OCI-LY1 (cell line): ENCODE data around the gene CARS1.

Experiments
- EZH2 ChIP-seq: fragments of 200-600 bp; sonication (generic), shearing (Covaris generic); IDR thresholded peaks from 2 replicates; pipeline ENCODE4 v1.8.0; 2017; ENCODE audit warnings: borderline replicate concordance, mixed run types, mild to moderate bottlenecking, antibody characterized with exemption, low read length, moderate library complexity, mixed read lengths
- TF ChIP-seq, protein P1 (sequence below): fragments of 200-600 bp; sonication (generic), shearing (Covaris generic); IDR thresholded peaks from 2 replicates; pipeline ENCODE4 v1.5.1; 2017; ENCODE audit warnings: mild to moderate bottlenecking, antibody characterized with exemption, low read length, moderate library complexity, mixed read lengths

DNA sequence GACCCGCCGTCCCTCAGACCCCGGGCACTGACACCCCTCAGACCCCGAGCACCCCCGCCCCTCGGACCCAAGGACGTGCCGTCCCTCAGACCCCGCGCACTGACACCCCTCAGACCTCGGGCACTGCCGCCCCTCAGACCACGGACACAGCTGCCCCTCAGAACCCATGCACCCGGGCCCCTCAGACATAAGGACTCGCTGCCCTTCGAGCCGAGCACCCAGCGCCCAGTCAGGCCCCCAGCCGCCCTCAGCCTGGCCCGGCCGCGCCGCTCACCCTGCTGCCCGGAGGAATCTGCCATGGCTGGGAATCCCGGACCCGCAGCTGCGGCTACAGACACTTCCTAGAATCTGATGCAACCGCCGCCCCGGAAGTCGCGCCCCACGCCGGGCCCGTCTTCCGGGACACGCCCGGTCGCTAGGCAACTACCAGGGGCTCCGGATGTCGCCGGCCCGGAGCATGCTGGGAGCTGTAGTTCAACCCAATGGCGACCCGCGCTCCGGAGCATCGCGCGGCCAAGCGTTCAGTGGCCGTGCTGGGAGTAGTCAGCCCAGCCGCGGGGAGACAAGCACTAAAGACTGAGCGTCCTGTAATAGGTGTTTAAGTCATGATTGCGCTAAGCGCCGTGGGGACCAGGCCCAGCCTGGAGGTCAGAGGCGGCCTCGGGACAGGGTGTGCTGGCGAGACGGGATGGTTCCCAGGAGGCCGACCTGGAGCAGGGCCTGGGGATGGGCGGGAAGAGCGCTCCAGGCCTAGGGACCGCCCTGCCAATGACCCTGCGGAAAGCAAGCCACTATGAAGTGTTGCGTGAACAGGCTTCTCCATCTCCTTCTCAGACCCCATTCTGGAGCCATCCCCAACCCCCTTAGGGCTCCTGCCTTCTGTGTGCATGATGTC is at the start of gene CARS1:
- TF ChIP-seq, protein P1, sequence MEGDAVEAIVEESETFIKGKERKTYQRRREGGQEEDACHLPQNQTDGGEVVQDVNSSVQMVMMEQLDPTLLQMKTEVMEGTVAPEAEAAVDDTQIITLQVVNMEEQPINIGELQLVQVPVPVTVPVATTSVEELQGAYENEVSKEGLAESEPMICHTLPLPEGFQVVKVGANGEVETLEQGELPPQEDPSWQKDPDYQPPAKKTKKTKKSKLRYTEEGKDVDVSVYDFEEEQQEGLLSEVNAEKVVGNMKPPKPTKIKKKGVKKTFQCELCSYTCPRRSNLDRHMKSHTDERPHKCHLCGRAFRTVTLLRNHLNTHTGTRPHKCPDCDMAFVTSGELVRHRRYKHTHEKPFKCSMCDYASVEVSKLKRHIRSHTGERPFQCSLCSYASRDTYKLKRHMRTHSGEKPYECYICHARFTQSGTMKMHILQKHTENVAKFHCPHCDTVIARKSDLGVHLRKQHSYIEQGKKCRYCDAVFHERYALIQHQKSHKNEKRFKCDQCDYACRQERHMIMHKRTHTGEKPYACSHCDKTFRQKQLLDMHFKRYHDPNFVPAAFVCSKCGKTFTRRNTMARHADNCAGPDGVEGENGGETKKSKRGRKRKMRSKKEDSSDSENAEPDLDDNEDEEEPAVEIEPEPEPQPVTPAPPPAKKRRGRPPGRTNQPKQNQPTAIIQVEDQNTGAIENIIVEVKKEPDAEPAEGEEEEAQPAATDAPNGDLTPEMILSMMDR = no peak
- no peak for TF ChIP-seq EZH2
